Ovary (tissue), 3 donors: Measurements from ENCODE around the gene SORCS3.

Experiments used
- CTCF ChIP-seq, 3 donors: fragments of 450-650 bp in 2 of 3; fragments of 200-600 bp in 1 of 3; IDR thresholded peaks; one replicate each; pipeline versions ENCODE4 v1.5.1 to v1.8.0; 2016 to 2022; ENCODE audit warnings: antibody characterized with exemption in 3 of 3, mild to moderate bottlenecking in 1 of 3
- POLR2A ChIP-seq: fragments of 450-650 bp; IDR thresholded peaks from one replicate; pipeline ENCODE4 v1.6.1; 2017; ENCODE audit warnings: antibody characterized with exemption, mild to moderate bottlenecking, moderate library complexity
- donor health status: DM: no; HTN: no; CAD: no.

- TF ChIP-seq CTCF (IDR thresholded peaks at IDR 0.05): no peak
- TF ChIP-seq POLR2A: no peak
These were observed 499.5 kb downstream of the SORCS3 start for GRCh38 chr10:105140600-105140999.
